VCaP (cell line): ENCODE results near the gene ACTN4.

Source experiments
- H3K27ac ChIP-seq: fragments of 450-650 bp; 2 replicates; pipeline ENCODE4 v1.5.1; 2017
- CTCF ChIP-seq: fragments of 450-650 bp; conservative IDR thresholded peaks from 2 replicates; pipeline ENCODE4 v1.5.1; 2017; ENCODE audit warnings: mild to moderate bottlenecking, moderate library complexity

Gene ACTN4

GRCh38 chr19:38653028-38653571 lies 5.7 kb downstream of the ACTN4 start:
- peak overlapping the region; percentile 92 for H3K27ac ChIP-seq

DNA sequence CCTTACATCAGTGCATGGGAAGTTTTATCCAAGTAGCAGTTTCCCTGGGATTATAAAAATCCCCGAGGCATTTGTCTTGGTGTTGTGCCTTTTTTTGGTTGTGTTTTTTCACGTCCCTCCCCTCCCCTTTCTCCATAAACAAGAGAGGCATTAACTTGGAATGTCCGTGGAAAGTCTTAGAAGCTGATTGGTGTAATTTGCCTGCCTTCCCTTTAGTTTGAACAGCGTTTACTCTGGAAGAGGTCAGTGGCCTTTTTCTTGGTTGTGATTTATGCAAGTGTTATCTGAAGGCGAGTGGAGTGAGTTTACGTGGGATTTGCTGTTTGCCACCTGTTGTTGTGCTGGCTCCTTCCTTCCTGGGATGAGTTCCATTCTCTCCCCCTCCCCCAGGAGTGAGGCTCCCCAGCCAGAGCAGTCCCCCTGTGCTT lies 7.2 kb downstream of the ACTN4 start:
- peak overlapping the region; percentile 92 for H3K27ac ChIP-seq

More at GRCh38 chr19:38653028-38653571, 5.7 kb downstream of the ACTN4 start:
- TF ChIP-seq CTCF: no peak

DNA sequence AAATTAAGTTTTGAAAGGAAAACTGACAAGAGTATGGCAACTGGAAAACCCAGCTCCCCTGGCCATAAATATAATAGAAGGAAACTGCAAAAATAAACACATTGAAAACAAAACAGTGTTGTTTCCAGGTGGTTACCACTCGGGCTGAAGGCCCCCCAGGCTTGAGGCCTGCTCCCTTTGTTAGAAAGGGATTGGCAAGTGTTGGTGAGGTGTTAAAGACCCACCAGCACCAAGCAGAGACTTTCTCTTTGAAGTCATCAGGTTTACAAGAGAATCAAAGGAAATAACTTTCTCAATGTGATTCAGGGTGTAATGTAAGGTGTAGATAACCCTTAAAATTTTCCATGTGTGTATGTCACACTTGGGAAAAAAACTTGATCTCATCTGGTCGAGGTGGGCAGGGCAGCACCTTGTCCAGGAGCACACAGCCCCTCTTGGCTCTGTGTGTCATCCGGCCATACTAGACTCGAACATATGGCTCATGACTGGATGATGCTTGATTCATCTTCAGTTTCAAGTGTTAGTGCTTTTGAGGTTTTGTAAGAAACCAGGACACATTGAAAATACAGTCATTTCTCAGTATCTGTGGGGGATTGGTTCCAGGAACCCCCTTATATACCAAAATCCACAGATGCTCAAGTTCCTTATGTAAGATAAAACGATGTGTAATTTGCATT lies 7.8 kb downstream of the ACTN4 start:
- H3K27ac ChIP-seq: peak overlapping the region; percentile 92
- TF ChIP-seq CTCF: no peak

More for the DNA sequence above, 7.2 kb downstream of the ACTN4 start:
- no peak for TF ChIP-seq CTCF

DNA sequence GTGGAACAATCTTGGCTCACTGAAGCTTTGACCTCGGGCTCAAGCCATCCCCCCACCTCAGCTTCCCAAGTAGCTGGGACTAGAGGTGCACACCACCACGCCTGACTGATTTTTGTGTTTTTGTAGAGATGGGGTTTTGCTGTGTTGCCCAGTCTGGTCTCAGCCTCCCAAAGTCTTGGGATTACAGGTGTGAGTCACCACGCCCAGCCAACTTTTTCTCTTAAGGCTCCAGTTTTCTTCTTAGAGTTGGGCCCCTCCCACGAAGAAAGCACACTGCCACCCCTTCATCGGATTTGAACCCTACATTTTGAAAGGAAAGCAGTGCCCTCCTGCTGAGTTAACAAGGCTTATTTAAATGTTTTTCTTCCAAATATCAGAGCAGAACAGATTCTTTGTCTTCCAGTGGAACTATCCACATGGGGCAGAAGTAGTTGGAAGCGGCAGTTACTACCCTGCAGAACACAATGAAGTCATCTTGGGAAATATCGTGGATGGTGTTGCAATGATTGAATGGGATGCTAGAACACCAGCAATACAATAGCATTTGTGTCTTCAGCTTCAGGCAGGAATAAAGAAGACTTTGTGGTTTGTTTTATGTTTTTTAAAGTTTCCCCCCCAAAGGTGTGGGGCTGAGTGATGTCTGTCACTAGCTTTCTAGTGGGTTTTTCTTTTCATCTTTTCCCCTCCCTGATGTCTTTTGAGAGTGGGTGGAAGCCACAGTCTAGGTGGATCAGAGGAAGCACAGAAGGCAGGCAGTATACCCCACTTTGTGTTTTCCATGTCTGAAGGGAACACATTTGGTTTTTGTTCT lies 8.9 kb downstream of the ACTN4 start:
- TF ChIP-seq CTCF: no peak
- H3K27ac ChIP-seq: 0 out of 2 replicates have a peak overlapping the region, but pooled peaks have one; percentile 92

DNA sequence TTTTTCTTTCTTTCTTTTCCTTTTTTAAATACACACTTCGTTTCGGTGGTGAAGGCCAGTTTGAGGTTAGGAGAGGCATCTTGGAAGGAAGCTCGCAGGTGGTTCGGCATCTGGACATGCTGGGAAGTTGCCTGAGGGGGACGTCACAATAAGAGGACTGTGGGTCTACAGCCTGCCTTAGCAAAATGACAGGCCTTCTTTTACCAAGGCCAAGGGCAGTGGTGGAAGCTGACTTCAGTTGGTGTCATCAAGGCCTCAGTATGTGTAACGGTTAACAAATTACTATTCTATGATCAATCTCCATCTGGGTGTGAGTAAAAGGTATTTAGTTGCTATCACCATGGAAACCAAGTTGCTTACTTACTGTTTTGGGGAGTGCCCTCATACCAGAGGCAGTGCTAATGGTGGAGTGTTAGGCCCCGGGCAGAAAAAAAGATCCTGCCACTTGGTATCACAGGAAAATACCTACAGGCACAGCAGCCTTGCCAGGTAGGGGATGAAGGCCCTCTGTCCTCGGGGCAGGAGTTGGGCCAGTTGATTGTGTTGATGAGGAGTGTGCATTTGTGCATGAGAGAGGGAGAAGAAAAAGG lies 10.3 kb downstream of the ACTN4 start:
- H3K27ac ChIP-seq: peak overlapping the region; percentile 88
- no peak for TF ChIP-seq CTCF

- TF ChIP-seq CTCF: no peak
- peak overlapping the region; percentile 88 for H3K27ac ChIP-seq
Measured at GRCh38 chr19:38658462-38659306, 11.2 kb downstream of the ACTN4 start.
